SK-N-SH (cell line): ENCODE data around the gene HSPA14. TPM values are rescaled to one million over a fixed set of nuclear protein-coding genes. Genes with fewer than 3 reads are reported as not detected.

Experiments used
- CTCF ChIA-PET: fragments of 300-600, 350-600 bp; formaldehyde crosslinking; extraction: SDS; loops from one replicate; lab custom pipeline; 2021; lab: Yijun Ruan, JAX
- POLR2A ChIA-PET: fragments of 350-600 bp; sonication (Branson Sonifier 250); formaldehyde crosslinking; extraction: SDS; loops from one replicate; lab custom pipeline; 2020; ENCODE audit warnings: antibody characterized with exemption, inconsistent platforms; lab: Yijun Ruan, JAX
- DNase-seq: peaks from one replicate; pipeline ENCODE4 v3.0.0; 2012
- H2AFZ ChIP-seq: fragments of 200-600 bp; sonication (generic); 2 replicates; pipeline ENCODE4 v1.8.1; 2016; ENCODE audit warnings: antibody characterized with exemption, mild to moderate bottlenecking, low read depth
- H3F3A ChIP-seq: fragments of 200-600 bp; sonication (generic); replicated peaks from 2 replicates; pipeline ENCODE3; 2016; ENCODE audit warnings: antibody characterized with exemption, mild to moderate bottlenecking; ENCODE audit not compliant: insufficient read depth
- H3K27ac ChIP-seq, 2 experiments: fragments of 200-500 bp in 1 of 2; fragments of 200-600 bp in 1 of 2; sonication (Bioruptor generic) in 1 of 2; sonication (generic), shearing (Covaris generic) in 1 of 2; 2 replicates each; pipeline versions ENCODE4 v1.5.1 to v1.6.1; 2014 to 2016; ENCODE audit warnings: low read depth in 2 of 2, inconsistent platforms in 1 of 2, low read length in 1 of 2, mild to moderate bottlenecking in 1 of 2, mixed read lengths in 1 of 2
- H3K27me3 ChIP-seq: fragments of 200-600 bp; sonication (generic), shearing (Covaris generic); 2 replicates; pipeline ENCODE4 v1.6.1; 2016; ENCODE audit warnings: mixed run types; ENCODE audit not compliant: insufficient read depth
- H3K36me3 ChIP-seq, 2 experiments: fragments of 200-500 bp in 1 of 2; fragments of 200-600 bp in 1 of 2; sonication (Bioruptor generic) in 1 of 2; sonication (generic) in 1 of 2; replicated peaks in 1 of 2; 2 replicates each; pipeline versions ENCODE3 to v1.5.1; 2014 to 2016; ENCODE audit warnings: low read length in 1 of 2, mild to moderate bottlenecking in 1 of 2; ENCODE audit not compliant: insufficient read depth in 2 of 2, control insufficient read depth in 1 of 2
- H3K4me1 ChIP-seq, 2 experiments: fragments of 200-500 bp in 1 of 2; fragments of 200-600 bp in 1 of 2; sonication (Bioruptor generic) in 1 of 2; sonication (generic), shearing (Covaris generic) in 1 of 2; 2 replicates each; pipeline versions ENCODE4 v1.5.1 to v1.6.1; 2014 to 2016; ENCODE audit warnings: low read depth in 1 of 2, low read length in 1 of 2, mixed run types in 1 of 2; ENCODE audit not compliant: insufficient read depth in 2 of 2, control insufficient read depth in 1 of 2
- H3K4me2 ChIP-seq: fragments of 200-600 bp; sonication (generic), shearing (Covaris generic); 2 replicates; pipeline ENCODE4 v1.6.1; 2017; ENCODE audit warnings: mixed run types
- H3K4me3 ChIP-seq, 2 experiments: fragments of 200-500 bp in 1 of 2; fragments of 200-600 bp in 1 of 2; sonication (Bioruptor generic) in 1 of 2; sonication (generic), shearing (Covaris generic) in 1 of 2; 2 replicates each; pipeline versions ENCODE4 v1.5.1 to v1.8.1; 2014 to 2016; ENCODE audit warnings: low read depth in 2 of 2, inconsistent platforms in 1 of 2, low read length in 1 of 2, mild to moderate bottlenecking in 1 of 2, mixed read lengths in 1 of 2, moderate library complexity in 1 of 2
- H3K79me2 ChIP-seq: fragments of 200-600 bp; sonication (generic); 2 replicates; pipeline ENCODE4 v1.8.1; 2017; ENCODE audit warnings: mild to moderate bottlenecking; ENCODE audit not compliant: insufficient read depth
- H3K9ac ChIP-seq: fragments of 200-600 bp; sonication (generic); 2 replicates; pipeline ENCODE4 v1.6.1; 2017; ENCODE audit warnings: mixed run types
- H3K9me2 ChIP-seq: fragments of 200-600 bp; sonication (generic); 2 replicates; pipeline ENCODE4 v1.6.1; 2017; ENCODE audit warnings: mixed run types
- H3K9me3 ChIP-seq: fragments of 200-600 bp; sonication (generic); 2 replicates; pipeline ENCODE4 v1.6.1; 2017; ENCODE audit warnings: mixed run types, mild to moderate bottlenecking, moderate library complexity
- H4K20me1 ChIP-seq: fragments of 200-600 bp; sonication (generic); 2 replicates; pipeline ENCODE4 v1.6.1; 2017; ENCODE audit warnings: mild to moderate bottlenecking, mixed run types; ENCODE audit not compliant: insufficient read depth
- CHD2 ChIP-seq: fragments of 150-350 bp; IDR thresholded peaks from 2 replicates; pipeline ENCODE4 v1.6.1; 2018; ENCODE audit warnings: low read length; ENCODE audit not compliant: partially characterized antibody
- ELF1 ChIP-seq: IDR thresholded peaks from 2 replicates; pipeline ENCODE4 v1.4.0; 2012
- EZH2phosphoT487 ChIP-seq: fragments of 200-600 bp; sonication (generic); IDR thresholded peaks from 2 replicates; pipeline ENCODE4 v1.6.1; 2017; ENCODE audit warnings: low read depth, mixed run types, mild to moderate bottlenecking, antibody characterized with exemption, moderate library complexity, borderline replicate concordance
- GABPA ChIP-seq: IDR thresholded peaks from 2 replicates; pipeline ENCODE4 v1.4.0; 2012; ENCODE audit warnings: low read depth, mild to moderate bottlenecking
- GATA2 ChIP-seq: sonication (generic); formaldehyde crosslinking; IDR thresholded peaks from 2 replicates; pipeline ENCODE4 v1.5.0; 2020; ENCODE audit warnings: mild to moderate bottlenecking, missing genetic modification reagents
- MEF2A ChIP-seq: IDR thresholded peaks from 2 replicates; pipeline ENCODE4 v1.4.0; 2012; ENCODE audit warnings: low read depth, borderline replicate concordance
- NFIC ChIP-seq: IDR thresholded peaks from 2 replicates; pipeline ENCODE4 v1.4.0; 2012; ENCODE audit warnings: borderline replicate concordance
- NRF1 ChIP-seq: IDR thresholded peaks from 2 replicates; pipeline ENCODE4 v1.6.1; 2012; ENCODE audit warnings: low read depth, mild to moderate bottlenecking, low read length
- RAD21 ChIP-seq: IDR thresholded peaks from 2 replicates; pipeline ENCODE4 v1.6.1; 2012; ENCODE audit warnings: mild to moderate bottlenecking, low read length
- RCOR1 ChIP-seq: fragments of 150-350 bp; IDR thresholded peaks from 2 replicates; pipeline ENCODE4 v1.6.1; 2017; ENCODE audit warnings: antibody characterized with exemption, low read length
- REST ChIP-seq: IDR thresholded peaks from 2 replicates; pipeline ENCODE4 v1.6.1; 2012; ENCODE audit warnings: mild to moderate bottlenecking, low read depth, low read length, moderate library complexity
- RFX5 ChIP-seq: IDR thresholded peaks from 2 replicates; pipeline ENCODE4 v1.6.1; 2012; ENCODE audit warnings: mild to moderate bottlenecking, improper control_type of control experiment, low read length
- RXRA ChIP-seq: IDR thresholded peaks from 2 replicates; pipeline ENCODE4 v1.4.0; 2012; ENCODE audit warnings: low read depth, mild to moderate bottlenecking, borderline replicate concordance
- SIN3A ChIP-seq: IDR thresholded peaks from 2 replicates; pipeline ENCODE4 v1.6.1; 2012; ENCODE audit warnings: low read depth, mild to moderate bottlenecking, low read length, moderate library complexity, borderline replicate concordance
- TCF12 ChIP-seq: IDR thresholded peaks from 2 replicates; pipeline ENCODE4 v1.4.0; 2012
- TEAD4 ChIP-seq: IDR thresholded peaks from 2 replicates; pipeline ENCODE4 v1.4.0; 2012; ENCODE audit warnings: mild to moderate bottlenecking, borderline replicate concordance; ENCODE audit not compliant: insufficient read depth
- USF2 ChIP-seq: fragments of 150-350 bp; IDR thresholded peaks from 2 replicates; pipeline ENCODE4 v1.6.1; 2017; ENCODE audit warnings: antibody characterized with exemption, low read length, low read depth, borderline replicate concordance
- ZBTB33 ChIP-seq: IDR thresholded peaks from 2 replicates; pipeline ENCODE4 v1.4.0; 2012; ENCODE audit warnings: low read depth, borderline replicate concordance
- WGBS: methylation state at CpG from one replicate; pipeline ENCODE4 v1.1.6; 2017; ENCODE audit warnings: low lambda C conversion rate; 5-methylcytosine and 5-hydroxymethylcytosine counted together
- polyA plus RNA-seq, 3 experiments: library from polyadenylated mRNA; depleted of rRNA; stranded (reverse); fragments of >200 nt; gene quantifications; 2 replicates each; pipeline ENCODE4 v1.2.3, GENCODE V29; 2012

Gene HSPA14
- polyA plus RNA-seq, 1 of the 3 experiments (the other 2 are of a cell fraction), result 8.8 TPM

- no peak overlapping the region for H3K9ac ChIP-seq
- no peak overlapping the region for H3K4me3 ChIP-seq
- WGBS, result 97% methylated on average over 2 of the region's 2 CpGs
- ChIA-PET POLR2A (no interaction called here), CTCF (no interaction called here)
- no peak for TF ChIP-seq RAD21
- TF ChIP-seq RXRA, result no peak
- TF ChIP-seq REST, result no peak
- TF ChIP-seq NFIC, result no peak
- TF ChIP-seq USF2, result no peak
- TF ChIP-seq CHD2, result no peak
- TF ChIP-seq RCOR1, result no peak
- H3K79me2 ChIP-seq, result peaks cover 41% of the 10 kb centered on the region
- H3K4me1 ChIP-seq, result peaks cover 0 to 7% of the 10 kb centered on the region in 2 experiments; a peak in 1 of 4 replicates
- H2AFZ ChIP-seq, result no peak overlapping the region
- peaks cover 42 to 51% of the 10 kb centered on the region in 2 experiments for H3K36me3 ChIP-seq
- DNase-seq, result no peak
- H3K27ac ChIP-seq, result no peak overlapping the region
- H4K20me1 ChIP-seq, result no peaks in the 10 kb centered on the region
- H3K4me2 ChIP-seq, result no peak overlapping the region
- no peaks in the 10 kb centered on the region for H3K9me3 ChIP-seq
- peaks cover 5% of the 10 kb centered on the region for H3F3A ChIP-seq
- H3K9me2 ChIP-seq, result no peaks in the 10 kb centered on the region
- H3K27me3 ChIP-seq, result no peaks in the 10 kb centered on the region
Measured at GRCh38 chr10:14840178-14840577, 2.1 kb downstream of the HSPA14 start.

DNA sequence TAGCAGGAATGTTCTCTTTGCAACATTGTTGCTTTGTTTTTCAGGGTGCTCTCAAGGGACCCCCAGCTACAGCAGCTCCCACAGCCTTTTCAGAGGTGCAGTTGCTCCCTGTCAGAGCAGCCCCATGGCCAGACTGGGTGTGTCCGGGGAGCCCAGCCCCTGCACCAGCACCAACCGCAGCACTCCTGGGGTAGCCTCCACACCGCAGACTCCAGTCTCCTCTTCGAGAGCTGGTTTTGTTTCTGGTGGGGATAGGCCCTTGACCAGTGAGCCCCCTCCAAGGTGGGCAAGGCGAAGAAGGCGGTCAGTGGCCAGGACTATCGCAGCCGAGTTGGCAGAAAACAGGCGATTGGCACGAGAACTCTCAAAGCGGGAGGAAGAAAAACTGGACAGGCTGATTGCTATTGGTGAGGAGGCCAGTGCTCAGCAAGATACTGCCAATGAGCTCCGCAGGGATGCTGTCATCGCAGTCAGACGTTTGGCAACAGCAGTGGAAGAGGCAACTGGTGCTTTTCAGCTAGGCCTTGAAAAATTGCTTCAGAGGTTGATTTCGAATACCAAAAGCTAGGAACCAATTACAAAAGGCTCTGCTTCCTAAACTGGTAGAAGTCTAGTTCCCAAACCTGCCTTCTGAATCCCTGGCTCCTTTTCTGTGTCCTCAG, 5.4 kb downstream of the HSPA14 start:
- Histone ChIP-seq H3K27ac (no peak overlapping the region), H3K79me2 (peaks cover 38% of the 10 kb centered on the region), H4K20me1 (no peaks in the 10 kb centered on the region), H3K4me2 (no peak overlapping the region), H3K9me3 (no peaks in the 10 kb centered on the region), H3K36me3 (peaks cover 48 to 73% of the 10 kb centered on the region in 2 experiments), H3K4me3 (no peak overlapping the region), H3K9ac (no peak overlapping the region), H3K9me2 (no peaks in the 10 kb centered on the region), H3K27me3 (no peaks in the 10 kb centered on the region), H3K4me1 (peaks cover 0 to 3% of the 10 kb centered on the region in 2 experiments; a peak in 1 of 4 replicates), H2AFZ (no peak overlapping the region), H3F3A (peaks cover 5% of the 10 kb centered on the region)
- no peak for DNase-seq
- POLR2A ChIA-PET, result interaction anchor here (1.2 kb wide), 1 partner anchor 20 kb away, joined by 3 read pairs; no protein-coding TSS in a partner anchor
- 95% methylated on average over 15 of the region's 15 CpGs for whole genome bisulfite sequencing
- CTCF ChIA-PET, result interaction anchor here (1.0 to 1.7 kb wide), 2 partner anchors 34 to 128 kb away, joined by 3 to 4 read pairs; no protein-coding TSS in a partner anchor
- no peak for TF ChIP-seq GABPA
- TF ChIP-seq TCF12, result no peak
- no peak for TF ChIP-seq NRF1
- no peak for TF ChIP-seq TEAD4
- TF ChIP-seq RCOR1, result no peak
- TF ChIP-seq RFX5, result no peak
- TF ChIP-seq ZBTB33, result no peak
- TF ChIP-seq ELF1, result no peak
- no peak for TF ChIP-seq CHD2
- no peak for TF ChIP-seq SIN3A
- TF ChIP-seq EZH2phosphoT487, result no peak
- TF ChIP-seq MEF2A, result no peak
- no peak for TF ChIP-seq USF2
- no peak for TF ChIP-seq RXRA
- no peak for TF ChIP-seq GATA2 (CRISPR knock-in tag)
